ENCODE results near the gene RAB8B.

RAB8B gene

GRCh38 chr15:63250312-63250965 is 61.0 kb downstream of the RAB8B start:
- Histone ChIP-seq H4K20me1 (ENCODE audit: low read depth, low read length) (no peaks in the 10 kb centered on the region), H3K4me2 (ENCODE audit: low read depth, low read length, poor library complexity, severe bottlenecking) (no peak overlapping the region), H3K9me3 (ENCODE audit: insufficient read depth, low read length) (no peaks in the 10 kb centered on the region), H3K79me2 (ENCODE audit: insufficient read depth, low read length) (no peaks in the 10 kb centered on the region), H2AFZ (ENCODE audit: low read depth, low read length, severe bottlenecking) (no peak overlapping the region), H3K27ac (ENCODE audit: low read depth, low read length) (no peak overlapping the region), H3K36me3 (ENCODE audit: low read length) (peaks cover 3% of the 10 kb centered on the region; the same call in 1 of the 2 replicates), H3K9me2 (replicated peaks; ENCODE audit: insufficient read depth, low read length) (no peaks in the 10 kb centered on the region), H3K27me3 (ENCODE audit: low read length) (no peaks in the 10 kb centered on the region), H3K9ac (ENCODE audit: low read length) (no peak overlapping the region), H3F3A (ENCODE audit: insufficient read depth) (no peaks in the 10 kb centered on the region), H3K4me3 (ENCODE audit: insufficient read depth, low read length, poor library complexity, severe bottlenecking) (no peak overlapping the region)
- TF ChIP-seq EZH2phosphoT487 (conservative IDR thresholded peaks at IDR 0.05; ENCODE audit: low read length) = no peak
- TF ChIP-seq CTCF (IDR thresholded peaks at IDR 0.05; ENCODE audit: insufficient read depth, low read length, poor library complexity, severe bottlenecking) = no peak

- H3K27me3 ChIP-seq (ENCODE audit: low read length) = no peaks in the 10 kb centered on the region
- TF ChIP-seq CTCF (IDR thresholded peaks at IDR 0.05; ENCODE audit: insufficient read depth, low read length, poor library complexity, severe bottlenecking) (no peak), EZH2phosphoT487 (conservative IDR thresholded peaks at IDR 0.05; ENCODE audit: low read length) (no peak)
- no peak overlapping the region for H3K27ac ChIP-seq (ENCODE audit: low read depth, low read length)
- no peaks in the 10 kb centered on the region for H3K9me3 ChIP-seq (ENCODE audit: insufficient read depth, low read length)
- H3K9me2 ChIP-seq (replicated peaks; ENCODE audit: insufficient read depth, low read length) = no peaks in the 10 kb centered on the region
- no peak overlapping the region for H3K4me2 ChIP-seq (ENCODE audit: low read depth, low read length, poor library complexity, severe bottlenecking)
- no peaks in the 10 kb centered on the region for H3K79me2 ChIP-seq (ENCODE audit: insufficient read depth, low read length)
- H4K20me1 ChIP-seq (ENCODE audit: low read depth, low read length) = no peaks in the 10 kb centered on the region
- H3F3A ChIP-seq (ENCODE audit: insufficient read depth) = no peaks in the 10 kb centered on the region
- H3K36me3 ChIP-seq (ENCODE audit: low read length) = peaks cover 10% of the 10 kb centered on the region; the same call in 1 of the 2 replicates
- no peak overlapping the region for H3K4me3 ChIP-seq (ENCODE audit: insufficient read depth, low read length, poor library complexity, severe bottlenecking)
- H2AFZ ChIP-seq (ENCODE audit: low read depth, low read length, severe bottlenecking) = no peak overlapping the region
- H3K9ac ChIP-seq (ENCODE audit: low read length) = no peak overlapping the region
Observed at GRCh38 chr15:63251701-63252100, 62.3 kb downstream of the RAB8B start.

GRCh38 chr15:63252292-63252691 is 62.9 kb downstream of the RAB8B start:
- Histone ChIP-seq H3K36me3 (ENCODE audit: low read length) (peaks cover 12% of the 10 kb centered on the region; the same call in 1 of the 2 replicates), H3K9ac (ENCODE audit: low read length) (no peak overlapping the region), H3K9me3 (ENCODE audit: insufficient read depth, low read length) (no peaks in the 10 kb centered on the region), H3K4me2 (ENCODE audit: low read depth, low read length, poor library complexity, severe bottlenecking) (no peak overlapping the region), H3K9me2 (replicated peaks; ENCODE audit: insufficient read depth, low read length) (no peaks in the 10 kb centered on the region), H3K27me3 (ENCODE audit: low read length) (no peaks in the 10 kb centered on the region), H3K4me3 (ENCODE audit: insufficient read depth, low read length, poor library complexity, severe bottlenecking) (no peak overlapping the region), H3K79me2 (ENCODE audit: insufficient read depth, low read length) (no peaks in the 10 kb centered on the region), H4K20me1 (ENCODE audit: low read depth, low read length) (no peaks in the 10 kb centered on the region), H3K27ac (ENCODE audit: low read depth, low read length) (no peak overlapping the region), H2AFZ (ENCODE audit: low read depth, low read length, severe bottlenecking) (no peak overlapping the region), H3F3A (ENCODE audit: insufficient read depth) (no peaks in the 10 kb centered on the region)
- TF ChIP-seq CTCF (IDR thresholded peaks at IDR 0.05; ENCODE audit: insufficient read depth, low read length, poor library complexity, severe bottlenecking) (no peak), EZH2phosphoT487 (conservative IDR thresholded peaks at IDR 0.05; ENCODE audit: low read length) (no peak)
